Esophagus muscularis mucosa (tissue), 4 donors: ENCODE data around the gene CFAP97. TPM values are rescaled to one million over a fixed set of nuclear protein-coding genes. Genes with fewer than 3 reads are reported as not detected.

Experiments used
- DNase-seq: peaks from one replicate; pipeline ENCODE4 v3.0.0-alpha.2; 2017; ENCODE audit errors: extremely low spot score
- H3K27ac ChIP-seq, 4 donors: fragments of 200-600 bp; sonication (generic); replicated peaks in 1 of 4; 1 replicate in 3 of 4; 2 replicates in 1 of 4; pipeline ENCODE4 v1.5.1; 2016 to 2019; ENCODE audit warnings: mild to moderate bottlenecking in 1 of 4
- H3K27me3 ChIP-seq, 4 donors: fragments of 200-600 bp; sonication (generic); one replicate each; pipeline versions ENCODE4 v1.5.1 to v1.6.0; 2016 to 2019
- H3K36me3 ChIP-seq, 4 donors: fragments of 200-600 bp; sonication (generic); one replicate each; pipeline ENCODE4 v1.5.1; 2016 to 2019
- H3K4me1 ChIP-seq, 4 donors: fragments of 200-600 bp; sonication (generic); one replicate each; pipeline ENCODE4 v1.5.1; 2016 to 2019
- H3K4me3 ChIP-seq, 4 donors: fragments of 200-600 bp; sonication (generic); 1 replicate in 2 of 4; 2 replicates in 2 of 4; pipeline ENCODE4 v1.5.1; 2016 to 2019; ENCODE audit warnings: mild to moderate bottlenecking in 4 of 4, moderate library complexity in 1 of 4
- H3K9me3 ChIP-seq, 4 donors: fragments of 200-600 bp; sonication (generic); 1 replicate in 3 of 4; 2 replicates in 1 of 4; pipeline ENCODE4 v1.5.1; 2016 to 2019
- EP300 ChIP-seq: sonication (generic); formaldehyde crosslinking; IDR thresholded peaks from one replicate; pipeline ENCODE4 v1.6.1; 2017; ENCODE audit warnings: antibody characterized with exemption
- POLR2A ChIP-seq: fragments of 450-650 bp; IDR thresholded peaks from one replicate; pipeline ENCODE4 v1.6.1; 2017; ENCODE audit warnings: antibody characterized with exemption, moderate library complexity, mild to moderate bottlenecking, low read depth
- POLR2AphosphoS5 ChIP-seq, 2 donors: sonication (generic); formaldehyde crosslinking; IDR thresholded peaks; one replicate each; pipeline ENCODE4 v1.6.1; 2017; ENCODE audit warnings: antibody characterized with exemption in 2 of 2
- WGBS: methylation state at CpG from one replicate; pipeline ENCODE4 v1.1.5; 2018; 5-methylcytosine and 5-hydroxymethylcytosine counted together
- intact Hi-C: fragments of 100-400 bp; cut with DNase I; formaldehyde crosslinking; loops from one replicate; pipeline ENCODE4 v1.15.1; 2023
- total RNA-seq, 4 donors: library from RNA; depleted of rRNA; stranded (reverse); fragments of >200 nt; gene quantifications; one replicate each; pipeline versions ENCODE4 v1.1.0 to v1.2.1, GENCODE V29; 2016
- TF ChIP-seq, protein P1 (sequence below), 3 experiments: fragments of 200-600 bp in 2 of 3; fragments of 450-650 bp in 1 of 3; sonication (generic) in 2 of 3; IDR thresholded peaks; one replicate each; pipeline ENCODE4 v1.5.1; 2017 to 2019; ENCODE audit warnings: antibody characterized with exemption in 3 of 3, mild to moderate bottlenecking in 2 of 3, moderate library complexity in 1 of 3

Gene CFAP97
- total RNA-seq, 4 donors from 2014 or later: 30.2 to 36.8 (median 35.1) TPM

DNA sequence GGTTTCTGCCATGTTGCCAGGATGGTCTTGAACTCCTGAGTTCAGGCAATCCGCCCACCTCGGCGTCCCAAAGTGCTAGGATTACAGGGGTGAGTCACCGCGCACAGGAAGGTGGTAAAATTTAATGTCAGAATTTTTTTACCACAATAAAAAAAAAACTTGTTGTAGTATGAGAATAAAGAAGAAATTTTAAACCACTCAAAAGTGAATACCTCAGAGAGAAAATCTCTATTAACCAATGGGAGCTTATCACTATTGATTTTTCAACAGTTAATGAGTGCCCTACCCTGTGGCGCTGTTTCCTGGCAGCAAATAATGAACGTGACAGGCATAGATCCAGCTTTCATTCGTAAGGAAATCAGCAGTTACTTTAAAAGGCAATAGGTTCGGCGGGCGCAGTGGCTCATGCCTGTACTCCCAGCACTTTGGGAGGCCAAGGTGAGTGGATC, 93.4 kb downstream of the CFAP97 start:
- no peak overlapping the region for H3K27ac ChIP-seq
- TF ChIP-seq POLR2A (no peak), POLR2AphosphoS5 (IDR thresholded peaks at IDR 0.05) (no peak), EP300 (no peak)
- TF ChIP-seq, protein P1, sequence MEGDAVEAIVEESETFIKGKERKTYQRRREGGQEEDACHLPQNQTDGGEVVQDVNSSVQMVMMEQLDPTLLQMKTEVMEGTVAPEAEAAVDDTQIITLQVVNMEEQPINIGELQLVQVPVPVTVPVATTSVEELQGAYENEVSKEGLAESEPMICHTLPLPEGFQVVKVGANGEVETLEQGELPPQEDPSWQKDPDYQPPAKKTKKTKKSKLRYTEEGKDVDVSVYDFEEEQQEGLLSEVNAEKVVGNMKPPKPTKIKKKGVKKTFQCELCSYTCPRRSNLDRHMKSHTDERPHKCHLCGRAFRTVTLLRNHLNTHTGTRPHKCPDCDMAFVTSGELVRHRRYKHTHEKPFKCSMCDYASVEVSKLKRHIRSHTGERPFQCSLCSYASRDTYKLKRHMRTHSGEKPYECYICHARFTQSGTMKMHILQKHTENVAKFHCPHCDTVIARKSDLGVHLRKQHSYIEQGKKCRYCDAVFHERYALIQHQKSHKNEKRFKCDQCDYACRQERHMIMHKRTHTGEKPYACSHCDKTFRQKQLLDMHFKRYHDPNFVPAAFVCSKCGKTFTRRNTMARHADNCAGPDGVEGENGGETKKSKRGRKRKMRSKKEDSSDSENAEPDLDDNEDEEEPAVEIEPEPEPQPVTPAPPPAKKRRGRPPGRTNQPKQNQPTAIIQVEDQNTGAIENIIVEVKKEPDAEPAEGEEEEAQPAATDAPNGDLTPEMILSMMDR (IDR thresholded peaks at IDR 0.05): no peak
- DNase-seq: no peak
- no peaks in the 10 kb centered on the region for H3K36me3 ChIP-seq
- WGBS: 86% methylated on average over 11 of the region's 11 CpGs
- intact Hi-C loops: no loop called here
- H3K9me3 ChIP-seq: no peaks in the 10 kb centered on the region
- peaks cover 17 to 28% (median 24%) of the 10 kb centered on the region in 4 donors for H3K4me1 ChIP-seq
- H3K27me3 ChIP-seq: no peaks in the 10 kb centered on the region
- no peak overlapping the region for H3K4me3 ChIP-seq

DNA sequence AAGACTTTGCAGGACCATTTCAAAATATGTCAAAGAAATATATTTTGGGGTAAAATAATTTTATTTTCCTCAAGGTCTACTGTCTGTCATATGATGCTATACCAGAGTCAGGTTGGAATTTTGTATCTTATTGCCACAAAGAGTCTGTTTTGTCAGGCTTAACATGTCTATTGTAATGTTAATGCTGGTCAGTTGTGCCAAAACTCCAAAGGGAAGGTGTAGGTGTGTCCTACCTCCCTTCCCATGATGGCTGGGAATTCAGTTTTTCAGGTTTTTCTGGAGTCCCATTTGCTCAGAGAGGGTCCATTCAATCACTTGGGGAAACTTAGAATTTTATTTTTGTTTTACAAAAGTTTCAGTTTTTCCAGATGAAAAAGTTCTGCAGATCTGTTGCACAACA, 94.1 kb downstream of the CFAP97 start:
- intact Hi-C loops: loop anchor here (10.0 kb wide), 1 partner anchor 445 kb away; no protein-coding TSS in a partner anchor
- Histone ChIP-seq H3K27me3 (no peaks in the 10 kb centered on the region), H3K27ac (no peak overlapping the region), H3K36me3 (no peaks in the 10 kb centered on the region), H3K4me3 (no peak overlapping the region), H3K4me1 (peaks cover 17 to 28% (median 24%) of the 10 kb centered on the region in 4 donors), H3K9me3 (no peaks in the 10 kb centered on the region)
- DNase-seq: peak; percentile 2
- TF ChIP-seq POLR2A (no peak), EP300 (no peak), POLR2AphosphoS5 (IDR thresholded peaks at IDR 0.05) (no peak)
- TF ChIP-seq, protein P1 (IDR thresholded peaks at IDR 0.05): no peak

Other genes with a start within 250 kb of the CFAP97 start
- not detected for gene HELT, start 185.5 kb downstream of the CFAP97 start, total RNA-seq
- gene SLC25A4, start 60.7 kb downstream of the CFAP97 start, total RNA-seq: 100 to 1,000 TPM; 135 to 158 (median 140) TPM
- gene SNX25, start 5.6 kb upstream of the CFAP97 start, total RNA-seq: 10 to 100 TPM; 19.9 to 23.8 (median 21.5) TPM
- 1 to 10 TPM in 1 of 4 donors, under 1 TPM in 3; 0.46 to 2.1 (median 0.57) TPM for gene LRP2BP, start 191.9 kb upstream of the CFAP97 start, total RNA-seq
- gene ANKRD37, start 192.8 kb upstream of the CFAP97 start, total RNA-seq: 10 to 100 TPM in 3 of 4 donors, 1 to 10 TPM in 1; 8.3 to 13.3 (median 11.7) TPM
- 10 to 100 TPM; 36.7 to 49.0 (median 40.6) TPM for gene UFSP2, start 222.0 kb upstream of the CFAP97 start, total RNA-seq